ENCODE data around the gene PUS7.
"Not testable (repeated sequence)": the region's sequence is repeated elsewhere in the genome, so short reads cannot be mapped to it uniquely, and the experiment has no call there.

PUS7 gene

GRCh38 chr7:105480931-105481330 lies 41.1 kb downstream of the PUS7 start:
- H3K9me3 Mint-ChIP-seq, result no peaks in the 10 kb centered on the region
- H3K4me3 Mint-ChIP-seq, result no peak overlapping the region
- no peaks in the 10 kb centered on the region for H3K4me1 Mint-ChIP-seq
- H3K27me3 Mint-ChIP-seq, result no peaks in the 10 kb centered on the region
- no peak overlapping the region for H3K27ac Mint-ChIP-seq
- DNase-seq (no peak), ATAC-seq (replicated peaks) (no peak)
- peaks cover 31 to 48% of the 10 kb centered on the region in 2 donors for H3K36me3 Mint-ChIP-seq

GRCh38 chr7:105478606-105479005 lies 43.5 kb downstream of the PUS7 start:
- H3K27me3 Mint-ChIP-seq, result no peaks in the 10 kb centered on the region
- ATAC-seq (replicated peaks) (no peak), DNase-seq (no peak)
- H3K36me3 Mint-ChIP-seq, result peaks cover 31 to 43% of the 10 kb centered on the region in 2 donors
- no peaks in the 10 kb centered on the region for H3K9me3 Mint-ChIP-seq
- H3K4me1 Mint-ChIP-seq, result no peaks in the 10 kb centered on the region
- H3K27ac Mint-ChIP-seq, result no peak overlapping the region
- H3K4me3 Mint-ChIP-seq, result no peak overlapping the region

GRCh38 chr7:105477908-105478307 lies 44.2 kb downstream of the PUS7 start:
- Mint-ChIP-seq H3K27me3 (no peaks in the 10 kb centered on the region), H3K27ac (no peak overlapping the region), H3K36me3 (peaks cover 31 to 43% of the 10 kb centered on the region in 2 donors), H3K9me3 (no peaks in the 10 kb centered on the region), H3K4me1 (no peaks in the 10 kb centered on the region), H3K4me3 (no peak overlapping the region)
- no peak for DNase-seq
- ATAC-seq (replicated peaks), result no peak

- no peak overlapping the region for H3K4me3 Mint-ChIP-seq
- no peaks in the 10 kb centered on the region for H3K9me3 Mint-ChIP-seq
- no peaks in the 10 kb centered on the region for H3K27me3 Mint-ChIP-seq
- no peaks in the 10 kb centered on the region for H3K4me1 Mint-ChIP-seq
- ATAC-seq (replicated peaks) (no peak), DNase-seq (no peak)
- H3K27ac Mint-ChIP-seq, result no peak overlapping the region
- H3K36me3 Mint-ChIP-seq, result peaks cover 31 to 36% of the 10 kb centered on the region in 2 donors
Observed at GRCh38 chr7:105474045-105474444, 48.0 kb downstream of the PUS7 start.

- Mint-ChIP-seq H3K4me1 (no peaks in the 10 kb centered on the region), H3K27ac (no peak overlapping the region), H3K4me3 (no peak overlapping the region), H3K9me3 (no peaks in the 10 kb centered on the region), H3K36me3 (peaks cover 27 to 34% of the 10 kb centered on the region in 2 donors), H3K27me3 (no peaks in the 10 kb centered on the region)
- ATAC-seq (replicated peaks), result no peak
- no peak for DNase-seq
Observed at GRCh38 chr7:105473163-105473562, 48.9 kb downstream of the PUS7 start.

- no peak overlapping the region for H3K27ac Mint-ChIP-seq
- no peak overlapping the region for H3K4me3 Mint-ChIP-seq
- no peaks in the 10 kb centered on the region for H3K4me1 Mint-ChIP-seq
- H3K36me3 Mint-ChIP-seq, result peaks cover 25 to 28% of the 10 kb centered on the region in 2 donors
- H3K27me3 Mint-ChIP-seq, result no peaks in the 10 kb centered on the region
- ATAC-seq (replicated peaks), result no peak
- no peaks in the 10 kb centered on the region for H3K9me3 Mint-ChIP-seq
- DNase-seq, result no peak
Observed at GRCh38 chr7:105470846-105471245, 51.2 kb downstream of the PUS7 start.

- ATAC-seq (replicated peaks) (no peak), DNase-seq (no peak)
- no peak overlapping the region for H3K4me3 Mint-ChIP-seq
- no peaks in the 10 kb centered on the region for H3K27me3 Mint-ChIP-seq
- no peak overlapping the region for H3K27ac Mint-ChIP-seq
- peaks cover 21 to 23% of the 10 kb centered on the region in 2 donors for H3K36me3 Mint-ChIP-seq
- no peaks in the 10 kb centered on the region for H3K9me3 Mint-ChIP-seq
- H3K4me1 Mint-ChIP-seq, result no peaks in the 10 kb centered on the region
Observed at GRCh38 chr7:105470090-105470489, 52.0 kb downstream of the PUS7 start.

- peaks cover 21 to 35% of the 10 kb centered on the region in 2 donors for H3K36me3 Mint-ChIP-seq
- no peaks in the 10 kb centered on the region for H3K4me1 Mint-ChIP-seq
- H3K27ac Mint-ChIP-seq, result no peak overlapping the region
- H3K9me3 Mint-ChIP-seq, result no peaks in the 10 kb centered on the region
- ATAC-seq (replicated peaks) (no peak), DNase-seq (no peak)
- no peaks in the 10 kb centered on the region for H3K27me3 Mint-ChIP-seq
- no peak overlapping the region for H3K4me3 Mint-ChIP-seq
Observed at GRCh38 chr7:105462765-105463420, 59.2 kb downstream of the PUS7 start.

- no peak overlapping the region for H3K4me3 Mint-ChIP-seq
- no peaks in the 10 kb centered on the region for H3K9me3 Mint-ChIP-seq
- DNase-seq (no peak), ATAC-seq (replicated peaks) (no peak)
- no peaks in the 10 kb centered on the region for H3K27me3 Mint-ChIP-seq
- peaks cover 27 to 36% of the 10 kb centered on the region in 2 donors for H3K36me3 Mint-ChIP-seq
- H3K4me1 Mint-ChIP-seq, result no peaks in the 10 kb centered on the region
- H3K27ac Mint-ChIP-seq, result no peak overlapping the region
Observed at GRCh38 chr7:105461518-105461917, 60.6 kb downstream of the PUS7 start.

GRCh38 chr7:105457619-105458225 lies 64.3 kb downstream of the PUS7 start:
- no peaks in the 10 kb centered on the region for H3K27me3 Mint-ChIP-seq
- H3K4me1 Mint-ChIP-seq, result peaks cover 5 to 13% of the 10 kb centered on the region in 2 donors
- no peak for DNase-seq
- no peaks in the 10 kb centered on the region for H3K9me3 Mint-ChIP-seq
- peaks cover 25 to 36% of the 10 kb centered on the region in 2 donors for H3K36me3 Mint-ChIP-seq
- ATAC-seq (replicated peaks), result no peak
- H3K27ac Mint-ChIP-seq, result no peak overlapping the region
- H3K4me3 Mint-ChIP-seq, result no peak overlapping the region

GRCh38 chr7:105454921-105455320 lies 67.2 kb downstream of the PUS7 start:
- Mint-ChIP-seq H3K36me3 (peaks cover 22 to 26% of the 10 kb centered on the region in 2 donors), H3K4me3 (no peak overlapping the region), H3K27ac (peak overlapping the region; percentile 34), H3K9me3 (no peaks in the 10 kb centered on the region), H3K4me1 (peaks cover 12 to 25% of the 10 kb centered on the region in 2 donors), H3K27me3 (no peaks in the 10 kb centered on the region)
- DNase-seq, result no peak
- ATAC-seq (replicated peaks), result no peak

GRCh38 chr7:105454095-105454747 lies 67.8 kb downstream of the PUS7 start:
- Mint-ChIP-seq H3K9me3 (no peaks in the 10 kb centered on the region), H3K27me3 (no peaks in the 10 kb centered on the region), H3K4me1 (peaks cover 13 to 32% of the 10 kb centered on the region in 2 donors), H3K27ac (no peak overlapping the region), H3K36me3 (peaks cover 21 to 27% of the 10 kb centered on the region in 2 donors), H3K4me3 (no peak overlapping the region)
- ATAC-seq (replicated peaks), result no peak
- DNase-seq, result no peak

GRCh38 chr7:105452085-105452484 lies 70.0 kb downstream of the PUS7 start:
- H3K27ac Mint-ChIP-seq, result no peak overlapping the region
- peaks cover 29 to 53% of the 10 kb centered on the region in 2 donors for H3K4me1 Mint-ChIP-seq
- H3K36me3 Mint-ChIP-seq, result peaks cover 12 to 16% of the 10 kb centered on the region in 2 donors
- no peaks in the 10 kb centered on the region for H3K27me3 Mint-ChIP-seq
- no peak overlapping the region for H3K4me3 Mint-ChIP-seq
- H3K9me3 Mint-ChIP-seq, result peaks cover 0 to 1% of the 10 kb centered on the region in 2 donors
- DNase-seq (no peak), ATAC-seq (replicated peaks) (no peak)

GRCh38 chr7:105450870-105451269 lies 71.2 kb downstream of the PUS7 start:
- not testable (repeated sequence) for H3K9me3 Mint-ChIP-seq; H3K4me3 Mint-ChIP-seq; ATAC-seq (replicated peaks); H3K27me3 Mint-ChIP-seq; DNase-seq
- peaks cover 4 to 12% of the 10 kb centered on the region in 2 donors for H3K36me3 Mint-ChIP-seq
- peak overlapping the region; percentile 3 for H3K27ac Mint-ChIP-seq
- peaks cover 31 to 57% of the 10 kb centered on the region in 2 donors for H3K4me1 Mint-ChIP-seq

Measured in stimulated activated naive B cell treated with anti-CD40 and anti-IgM and Interleukin-4, amounts not matched to agents 10 μg/mL and 1 μg/mL and 100 μg/mL, for 72 hours (primary cell).